Muscle of leg (tissue), 11 donors: ENCODE data around the gene TLR8. TPM values are rescaled to one million over a fixed set of nuclear protein-coding genes. Genes with fewer than 3 reads are reported as not detected.

Experiments used
- DNase-seq: peaks from one replicate; pipeline ENCODE4 v3.0.0; 2013
- H3K27ac ChIP-seq: one replicate; pipeline ENCODE4 v1.5.1; 2013; ENCODE audit warnings: mild to moderate bottlenecking, low read length, control low read depth
- H3K27me3 ChIP-seq: one replicate; pipeline ENCODE4 v1.6.1; 2013; ENCODE audit warnings: low read length; ENCODE audit not compliant: control insufficient read depth, insufficient read depth
- H3K36me3 ChIP-seq: one replicate; pipeline ENCODE4 v1.6.1; 2013; ENCODE audit warnings: low read length; ENCODE audit not compliant: control insufficient read depth, insufficient read depth
- H3K4me1 ChIP-seq: one replicate; pipeline ENCODE4 v1.6.1; 2013; ENCODE audit warnings: low read length; ENCODE audit not compliant: control insufficient read depth, insufficient read depth
- H3K4me3 ChIP-seq: one replicate; pipeline ENCODE4 v1.5.1; 2013; ENCODE audit warnings: low read length, control low read depth
- H3K9me3 ChIP-seq: replicated peaks from 2 replicates; pipeline ENCODE4 v1.6.1; 2013; ENCODE audit warnings: low read depth, low read length; ENCODE audit not compliant: control insufficient read depth
- WGBS: methylation state at CpG from one replicate; pipeline ENCODE4 v1.1.5; 2013; ENCODE audit warnings: missing lambda C conversion rate; ENCODE audit not compliant: insufficient coverage; 5-methylcytosine and 5-hydroxymethylcytosine counted together
- polyA plus RNA-seq, 8 donors: library from polyadenylated mRNA; unstranded; fragments of 120-200 nt; gene quantifications; one replicate each; pipeline versions ENCODE4 v1.2.1 to v1.2.3, GENCODE V29; 2013; ENCODE audit warnings: inconsistent platforms in 1 of 8, low replicate concordance in 1 of 8; ENCODE audit not compliant: insufficient read length in 8 of 8, insufficient read depth in 1 of 8
- total RNA-seq: library from RNA; stranded (reverse); fragments of 120-200 nt; gene quantifications from one replicate; pipeline ENCODE4 v1.2.4, GENCODE V29; 2013

TLR8 gene
- total and polyA plus RNA-seq, 9 donors = 0.16 to 0.61 (median 0.44) TPM

- Histone ChIP-seq H3K27ac (no peak overlapping the region), H3K36me3 (no peaks in the 10 kb centered on the region), H3K4me3 (no peak overlapping the region), H3K27me3 (peaks cover 23% of the 10 kb centered on the region), H3K4me1 (no peaks in the 10 kb centered on the region), H3K9me3 (no peaks in the 10 kb centered on the region)
- DNase-seq = no peak
- 40% methylated on average over 1 of the region's 12 CpGs for WGBS
These were observed 12.1 kb upstream of the TLR8 start for GRCh38 chrX:12894074-12895030.

GRCh38 chrX:12895866-12896265, 10.6 kb upstream of the TLR8 start:
- H3K4me1 ChIP-seq = no peaks in the 10 kb centered on the region
- H3K9me3 ChIP-seq = no peaks in the 10 kb centered on the region
- no peak overlapping the region for H3K27ac ChIP-seq
- H3K4me3 ChIP-seq = no peak overlapping the region
- H3K27me3 ChIP-seq = peaks cover 21% of the 10 kb centered on the region
- WGBS = 100% methylated on average over 1 of the region's 2 CpGs
- DNase-seq = no peak
- no peaks in the 10 kb centered on the region for H3K36me3 ChIP-seq

- H3K36me3 ChIP-seq = no peaks in the 10 kb centered on the region
- peaks cover 22% of the 10 kb centered on the region for H3K27me3 ChIP-seq
- no peak overlapping the region for H3K4me3 ChIP-seq
- no peaks in the 10 kb centered on the region for H3K4me1 ChIP-seq
- H3K27ac ChIP-seq = no peak overlapping the region
- 91% methylated on average over 2 of the region's 4 CpGs for WGBS
- H3K9me3 ChIP-seq = no peaks in the 10 kb centered on the region
- DNase-seq = no peak
These were observed 9.5 kb upstream of the TLR8 start for GRCh38 chrX:12896935-12897334.

GRCh38 chrX:12898073-12898472, 8.3 kb upstream of the TLR8 start:
- Histone ChIP-seq H3K27ac (no peak overlapping the region), H3K27me3 (peaks cover 25% of the 10 kb centered on the region), H3K4me3 (no peak overlapping the region), H3K9me3 (no peaks in the 10 kb centered on the region), H3K36me3 (no peaks in the 10 kb centered on the region), H3K4me1 (no peaks in the 10 kb centered on the region)
- DNase-seq = no peak
- 87% methylated on average over 5 of the region's 5 CpGs for WGBS

- Histone ChIP-seq H3K4me1 (peaks cover 4% of the 10 kb centered on the region), H3K27me3 (peaks cover 28% of the 10 kb centered on the region), H3K36me3 (no peaks in the 10 kb centered on the region), H3K27ac (no peak overlapping the region), H3K9me3 (no peaks in the 10 kb centered on the region), H3K4me3 (no peak overlapping the region)
- DNase-seq = no peak
- 38% methylated on average over 5 of the region's 7 CpGs for WGBS
These were observed 6.9 kb upstream of the TLR8 start for GRCh38 chrX:12899506-12899905.

GRCh38 chrX:12901486-12901885, 4.9 kb upstream of the TLR8 start:
- peak; percentile 56 for DNase-seq
- no peak overlapping the region for H3K4me3 ChIP-seq

GRCh38 chrX:12903646-12904045, 2.8 kb upstream of the TLR8 start:
- Histone ChIP-seq H3K4me3 (no peak overlapping the region), H3K4me1 (peaks cover 4% of the 10 kb centered on the region), H3K9me3 (no peaks in the 10 kb centered on the region), H3K36me3 (no peaks in the 10 kb centered on the region), H3K27me3 (peaks cover 29% of the 10 kb centered on the region), H3K27ac (peak overlapping the region; percentile 29)
- peak; percentile 69 for DNase-seq
- 42% methylated on average over 5 of the region's 8 CpGs for WGBS

More at GRCh38 chrX:12901486-12901885, 4.9 kb upstream of the TLR8 start:
- no peaks in the 10 kb centered on the region for H3K9me3 ChIP-seq
- 16% methylated on average over 7 of the region's 10 CpGs for WGBS
- peaks cover 4% of the 10 kb centered on the region for H3K4me1 ChIP-seq
- H3K27me3 ChIP-seq = peaks cover 35% of the 10 kb centered on the region
- H3K36me3 ChIP-seq = no peaks in the 10 kb centered on the region
- no peak overlapping the region for H3K27ac ChIP-seq

GRCh38 chrX:12910423-12911121, 4.2 kb downstream of the TLR8 start:
- peaks cover 18% of the 10 kb centered on the region for H3K27me3 ChIP-seq
- H3K4me3 ChIP-seq = no peak overlapping the region
- H3K4me1 ChIP-seq = no peaks in the 10 kb centered on the region
- DNase-seq = peak; percentile 14
- no peaks in the 10 kb centered on the region for H3K9me3 ChIP-seq
- 40% methylated on average over 7 of the region's 10 CpGs for WGBS
- H3K36me3 ChIP-seq = no peaks in the 10 kb centered on the region
- no peak overlapping the region for H3K27ac ChIP-seq

- no peaks in the 10 kb centered on the region for H3K36me3 ChIP-seq
- H3K27ac ChIP-seq = no peak overlapping the region
- H3K4me3 ChIP-seq = no peak overlapping the region
- peaks cover 16% of the 10 kb centered on the region for H3K27me3 ChIP-seq
- no peaks in the 10 kb centered on the region for H3K4me1 ChIP-seq
- no CpG with 5 or more reads among the region's 2 CpGs for WGBS
- H3K9me3 ChIP-seq = no peaks in the 10 kb centered on the region
- no peak for DNase-seq
These were observed 4.7 kb downstream of the TLR8 start for GRCh38 chrX:12911122-12911470.

- 75% methylated on average over 1 of the region's 5 CpGs for WGBS
- no peak overlapping the region for H3K4me3 ChIP-seq
- no peak overlapping the region for H3K27ac ChIP-seq
- H3K36me3 ChIP-seq = no peaks in the 10 kb centered on the region
- H3K27me3 ChIP-seq = peaks cover 17% of the 10 kb centered on the region
- no peak for DNase-seq
- H3K9me3 ChIP-seq = no peaks in the 10 kb centered on the region
- no peaks in the 10 kb centered on the region for H3K4me1 ChIP-seq
These were observed 6.5 kb downstream of the TLR8 start for GRCh38 chrX:12912791-12913482.
